HG02884 (cell line): Measurements from ENCODE around the gene UTY.

Experiments
- ATAC-seq: cut with Tn5 transposase; IDR thresholded peaks from one replicate; pipeline ENCODE4 v1.9.1; 2021; ENCODE audit warnings: mild to moderate bottlenecking, moderate library complexity; ENCODE audit not compliant: unreplicated experiment

Gene UTY

DNA sequence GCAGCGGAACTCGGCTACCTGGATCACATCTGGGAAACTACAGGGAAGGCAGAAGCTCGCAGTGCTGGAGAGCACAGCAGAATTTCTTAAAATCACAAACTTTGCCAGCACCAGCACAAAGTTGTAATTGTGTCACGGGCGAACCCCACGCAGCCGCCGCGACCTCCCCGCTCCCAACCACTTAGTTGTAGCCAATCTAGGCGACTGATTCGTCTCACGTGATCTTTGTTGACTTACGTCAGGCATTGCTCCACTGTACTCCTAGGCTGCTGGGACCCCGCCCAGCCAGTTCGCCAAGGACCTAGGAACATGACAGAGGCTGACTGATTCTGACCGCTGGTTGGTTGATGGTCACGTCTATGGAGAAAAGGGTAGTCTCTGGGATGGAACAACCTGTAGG is at the start of gene UTY:
Gene UTY (minus strand): TSS at position 206 of the 400 bp plus-strand sequence. CDS start 368 bp downstream, outside the sequence.
- ATAC-seq: peak; percentile 94

DNA sequence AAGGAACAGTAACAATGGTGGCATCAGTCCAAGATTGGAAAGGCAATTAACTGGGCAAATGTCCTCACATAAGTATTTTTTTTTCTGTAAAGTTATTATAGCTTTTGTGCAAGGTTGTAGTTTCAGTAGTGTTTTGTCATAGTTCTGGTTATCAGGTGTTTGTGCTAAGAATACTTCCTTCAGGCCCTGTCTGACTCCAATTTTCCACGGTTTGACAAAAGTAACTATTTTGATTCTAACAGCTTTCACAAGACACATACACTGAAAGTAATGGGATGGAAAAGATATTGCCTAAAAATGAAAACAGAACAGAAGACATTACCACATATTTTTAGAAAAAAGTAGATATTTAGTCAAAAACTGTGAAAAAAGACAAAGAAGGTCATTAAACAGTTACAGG is 40.6 kb upstream of the UTY start:
- no peak for ATAC-seq

DNA sequence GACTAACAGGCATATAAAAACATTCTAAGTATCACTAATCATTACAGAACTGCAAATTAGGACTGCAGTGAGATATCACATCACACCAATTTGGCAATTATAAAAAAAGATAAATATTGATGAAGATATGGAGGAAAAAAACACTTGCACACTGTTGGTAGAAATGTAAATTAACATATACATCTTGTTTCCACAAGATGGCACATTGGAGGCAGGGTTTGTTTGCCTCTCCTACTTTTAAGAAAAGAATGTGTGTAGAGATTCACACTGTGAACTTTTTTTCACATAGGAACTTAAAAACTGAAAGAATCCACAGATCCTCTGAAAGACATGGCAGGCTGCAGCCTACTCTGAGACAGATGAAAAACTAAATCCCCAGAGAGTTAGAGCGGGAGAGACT is 21.4 kb upstream of the UTY start:
- no peak for ATAC-seq

DNA sequence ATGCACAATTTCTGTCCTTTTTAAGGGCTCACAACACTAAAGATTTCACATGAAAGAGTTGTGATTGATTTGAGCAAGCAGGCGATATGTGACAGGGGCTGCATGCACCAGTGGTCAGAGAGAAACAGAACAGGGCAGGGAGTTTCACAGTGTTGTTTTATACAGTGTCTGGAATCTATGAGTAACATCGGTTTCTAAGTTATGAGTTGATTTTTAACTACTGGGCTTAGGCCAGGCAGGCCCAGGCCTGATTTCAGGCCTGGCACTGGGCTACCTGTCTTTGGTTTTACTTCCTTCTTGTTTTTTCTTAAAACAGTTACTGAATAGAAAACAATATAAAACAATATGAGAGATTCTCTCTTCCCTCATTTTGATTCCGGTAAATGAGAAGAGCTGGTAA is 13.9 kb upstream of the UTY start:
- no peak for ATAC-seq

DNA sequence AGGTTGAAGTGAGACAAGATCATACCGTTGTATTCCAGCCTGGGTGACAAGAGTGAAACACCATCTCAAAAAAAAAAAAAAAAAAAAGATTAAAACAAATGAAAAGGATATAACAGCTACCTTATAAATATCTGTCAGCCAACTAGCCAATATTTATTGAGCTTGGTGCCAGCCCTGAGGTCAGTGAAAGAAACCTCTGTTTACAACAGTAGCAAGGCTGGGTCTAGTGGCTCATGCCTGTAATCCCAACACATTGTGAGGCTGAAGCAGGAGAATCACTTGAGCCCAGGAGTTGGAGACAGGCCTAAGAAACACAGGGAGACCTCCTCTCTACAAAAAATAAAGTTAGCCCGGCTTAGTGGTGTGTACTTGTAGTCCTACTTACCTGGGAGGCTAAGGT is 12.6 kb upstream of the UTY start:
- ATAC-seq: no peak

DNA sequence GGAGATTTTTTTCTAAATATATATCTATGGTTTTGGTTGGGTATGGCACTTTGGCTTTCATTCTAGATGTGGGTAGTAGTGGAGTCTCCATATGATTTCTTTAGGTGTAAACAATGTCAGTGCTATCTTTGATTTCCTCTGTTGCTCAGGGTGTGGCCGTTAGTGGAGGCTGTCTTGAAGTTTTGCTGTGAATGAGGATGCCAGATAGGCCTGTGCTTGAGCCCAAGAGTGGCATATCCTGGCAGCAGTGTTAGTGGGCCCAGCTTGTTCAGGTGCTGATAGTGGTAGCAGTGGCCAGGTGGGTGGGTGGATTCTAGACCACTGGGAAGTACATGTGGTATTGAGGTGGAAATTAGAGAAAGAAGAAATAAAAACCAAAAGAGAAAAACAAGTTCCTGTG is 8.9 kb upstream of the UTY start:
- ATAC-seq: no peak

DNA sequence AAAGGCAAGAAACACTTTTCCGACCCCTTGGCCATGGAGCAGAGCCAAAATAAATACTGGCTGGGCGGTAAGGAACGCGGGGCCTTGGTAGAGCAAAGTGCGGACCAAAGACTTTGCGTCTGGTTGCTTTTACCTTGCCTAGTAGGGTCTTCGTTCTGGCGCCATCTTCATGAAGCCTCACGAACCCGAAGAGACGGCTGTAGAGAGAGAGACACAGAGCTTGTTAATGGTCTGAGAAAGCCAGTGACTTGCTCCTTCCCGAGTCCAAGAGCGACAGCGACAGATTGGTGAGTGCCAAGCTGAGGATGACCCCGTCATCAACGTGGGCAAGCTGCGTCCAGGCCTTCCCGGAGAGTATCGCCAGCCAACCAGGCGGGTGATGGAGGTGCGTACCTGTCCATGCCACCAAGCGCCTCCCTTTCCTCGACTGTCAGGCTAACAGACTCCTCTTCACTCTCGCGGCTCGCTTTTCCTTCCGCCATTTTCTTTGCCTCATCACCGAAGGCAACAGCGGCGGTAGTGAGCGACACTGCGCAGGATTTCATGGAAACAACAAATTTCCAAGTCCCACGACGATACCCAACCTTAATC is 617 bp downstream of the UTY start:
- peak; percentile 26 for ATAC-seq

DNA sequence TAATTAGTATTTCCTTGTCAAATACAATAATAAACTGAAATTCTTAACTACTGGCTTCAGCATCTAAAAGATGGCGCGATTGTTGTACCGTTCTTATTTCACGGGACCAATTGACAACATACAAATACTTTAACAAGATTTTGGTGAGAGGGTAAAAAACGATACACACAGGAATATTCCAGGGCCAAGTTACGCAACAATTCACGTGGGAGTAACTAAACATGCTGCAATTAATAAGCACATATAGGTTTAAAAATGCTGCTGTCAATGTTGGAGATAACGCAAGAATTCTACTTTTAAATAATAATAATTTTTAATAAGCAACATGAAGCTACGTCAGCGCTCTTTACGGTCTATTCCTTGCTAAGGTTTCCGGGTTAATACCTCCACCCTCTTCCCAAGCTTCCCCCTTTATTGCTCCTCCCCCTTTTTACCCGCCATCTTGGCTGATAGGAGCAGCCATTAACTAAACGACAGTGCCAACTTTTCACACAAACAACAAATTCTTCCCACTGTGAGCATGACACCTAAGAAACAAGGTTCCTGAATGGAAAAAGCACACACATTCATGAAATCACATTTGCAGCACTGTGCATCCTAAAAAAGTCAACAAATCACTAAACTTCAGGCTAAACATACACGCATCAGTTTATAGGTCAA is 1.6 kb downstream of the UTY start:
- peak; percentile 36 for ATAC-seq

DNA sequence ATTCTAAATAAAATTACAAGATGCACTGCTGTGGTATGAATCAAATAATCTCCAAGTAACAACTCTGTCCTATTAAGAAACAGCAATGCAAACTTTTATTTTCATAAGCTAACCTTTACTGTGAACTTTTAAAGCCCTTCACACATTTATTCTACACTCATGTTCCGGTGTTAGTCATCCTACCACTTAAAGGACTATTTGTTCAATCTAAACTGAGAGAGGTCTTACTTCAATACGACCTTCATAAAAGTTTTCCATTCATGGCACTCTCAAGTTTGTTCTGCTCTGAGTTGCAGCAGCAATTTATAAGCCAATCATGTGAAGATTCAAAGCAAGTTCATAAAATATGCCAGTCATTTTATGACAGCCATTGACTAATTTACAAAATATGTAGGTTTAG is 4.8 kb downstream of the UTY start:
- ATAC-seq: no peak

DNA sequence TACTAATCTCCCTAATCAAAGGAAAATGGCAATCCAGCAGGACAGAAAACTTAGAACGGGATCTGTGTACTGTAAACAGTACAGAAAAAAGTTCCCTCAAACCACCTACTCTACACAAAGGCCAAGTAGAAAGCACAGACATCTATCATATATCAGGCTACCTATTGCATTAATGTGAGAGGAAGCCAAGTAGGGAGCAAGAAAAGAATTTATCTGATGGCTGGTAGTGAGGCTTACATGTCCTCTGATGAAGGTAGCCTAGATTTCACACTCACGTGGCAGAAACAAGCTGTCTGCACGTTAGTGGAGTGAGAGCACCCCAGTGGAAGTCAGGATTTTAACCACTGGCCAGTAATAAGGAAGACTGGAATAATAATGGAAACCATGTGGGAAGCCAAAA is 28.3 kb downstream of the UTY start:
- ATAC-seq: no peak

DNA sequence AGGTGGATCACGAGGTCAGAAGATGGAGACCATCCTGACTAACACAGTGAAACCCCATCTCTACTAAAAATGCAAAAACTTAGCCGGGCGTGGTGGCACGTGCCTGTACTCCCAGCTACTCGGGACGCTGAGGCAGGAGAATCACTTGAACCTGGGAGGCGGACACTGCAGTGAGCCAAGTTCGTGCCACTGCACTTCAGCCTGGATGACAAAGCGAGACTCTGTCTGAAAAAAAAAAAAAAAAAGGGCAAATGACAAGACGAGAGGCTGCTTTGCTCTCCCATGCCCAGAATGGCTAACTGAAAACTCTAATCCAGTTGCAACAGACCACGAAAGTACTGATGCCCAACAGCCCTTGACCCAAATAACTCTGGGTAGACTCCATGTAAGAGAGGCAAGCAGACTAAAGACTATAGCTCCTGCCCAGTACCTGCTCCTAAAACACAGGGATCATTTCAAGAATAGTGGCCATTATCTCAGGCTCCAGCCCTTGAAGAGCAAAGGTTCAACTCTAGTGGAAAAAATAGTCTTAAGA is 29.2 kb downstream of the UTY start:
- ATAC-seq: no peak

DNA sequence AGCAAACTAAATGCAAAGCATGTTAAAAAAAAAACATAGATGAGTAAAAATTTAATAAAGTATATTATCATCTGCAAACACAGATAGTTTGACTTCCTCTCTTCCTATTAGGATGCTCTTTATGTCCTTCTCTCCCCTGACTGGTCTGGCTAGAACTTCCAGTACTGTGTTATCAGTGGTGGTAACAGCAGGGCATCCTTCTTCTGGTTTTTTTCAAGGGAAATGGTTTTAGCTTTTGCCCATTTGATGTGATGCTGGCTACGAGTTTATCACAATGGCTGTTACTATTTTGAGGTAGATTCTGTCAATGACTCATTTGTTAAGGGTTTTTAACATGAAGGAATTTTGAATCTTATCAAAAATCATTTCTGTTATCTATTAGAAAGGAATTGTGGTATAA is 34.3 kb downstream of the UTY start:
- no peak for ATAC-seq

DNA sequence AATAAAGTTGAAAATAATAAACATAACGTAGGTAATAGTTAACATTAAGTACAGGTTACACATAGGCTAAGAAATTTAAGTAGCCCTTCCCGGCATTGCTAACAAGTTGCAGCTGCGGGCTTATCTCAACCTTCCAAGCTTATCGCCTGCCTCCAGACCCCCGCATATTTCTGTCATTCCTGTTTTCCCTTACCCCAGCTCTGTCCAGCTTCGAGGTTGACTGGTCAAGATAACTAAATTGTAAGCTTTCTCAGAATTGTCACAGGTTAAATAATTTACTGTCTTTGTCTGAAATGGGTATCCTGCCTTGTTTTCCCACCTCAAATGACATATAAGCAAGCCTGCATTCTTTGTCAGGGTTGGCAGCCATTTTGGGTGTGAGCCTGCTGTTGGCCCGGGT is 36.7 kb downstream of the UTY start:
- no peak for ATAC-seq

DNA sequence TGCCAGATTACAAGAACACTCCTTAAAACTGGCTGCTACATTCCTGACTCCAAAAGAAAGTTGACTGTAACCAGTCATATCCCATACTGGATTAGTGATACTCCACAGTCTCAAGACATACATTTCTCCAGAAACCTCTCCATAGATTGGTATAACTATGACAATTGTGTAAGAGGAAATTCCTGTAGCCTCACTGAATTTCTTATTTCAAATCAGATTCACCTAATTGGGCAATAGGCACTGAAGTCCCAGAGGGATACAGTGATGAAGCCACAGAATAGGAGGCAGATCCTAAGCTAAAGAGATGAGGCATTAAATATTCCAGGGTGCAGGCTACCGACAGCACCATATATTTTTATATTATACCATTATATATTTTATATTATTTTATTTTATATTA is 39.0 kb downstream of the UTY start:
- no peak for ATAC-seq

DNA sequence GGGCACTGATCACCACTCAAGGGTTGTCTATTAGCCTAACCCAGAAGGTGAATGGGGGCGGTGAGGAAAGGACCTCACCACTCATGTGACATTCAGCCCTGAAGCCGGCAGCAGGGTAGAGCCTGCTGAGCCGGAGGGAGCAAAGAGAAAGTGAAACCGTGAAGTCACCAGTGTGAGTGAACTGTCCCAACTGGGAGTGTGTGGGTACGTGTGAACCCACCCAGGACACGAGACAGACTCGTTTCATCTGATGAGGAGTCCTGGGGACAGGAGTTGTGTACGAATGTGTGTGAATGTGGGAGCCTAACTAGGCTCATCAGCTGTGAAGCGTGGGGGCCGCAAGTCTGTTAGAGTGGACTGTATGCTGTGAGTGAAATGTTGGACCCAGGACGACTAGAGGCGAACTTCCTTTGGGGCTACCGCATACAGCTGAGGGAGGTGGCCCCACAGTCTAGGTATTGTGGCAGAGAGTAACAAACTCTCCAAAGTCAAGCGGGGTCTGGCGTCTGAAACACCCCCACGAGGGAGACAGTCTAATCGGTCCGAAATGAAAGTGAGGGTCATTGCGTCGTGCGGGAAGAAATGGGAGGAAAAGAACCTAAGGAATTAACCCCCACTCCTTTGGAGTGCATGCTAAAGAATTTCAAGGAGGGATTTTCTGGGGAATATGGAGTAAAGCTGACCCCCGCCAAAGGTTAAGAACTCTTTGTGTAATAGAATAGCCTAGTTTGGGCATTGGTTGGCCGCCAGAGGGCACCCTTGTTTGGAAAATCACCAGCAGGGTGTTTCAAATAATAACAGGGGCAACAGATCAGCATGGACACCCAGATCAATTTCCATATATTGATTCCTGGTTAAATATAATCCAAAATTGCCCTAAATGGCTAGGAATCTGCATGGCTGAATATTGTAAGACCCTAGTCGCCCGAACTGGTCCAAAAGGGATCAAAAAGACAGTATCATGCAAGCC is 43.6 kb downstream of the UTY start:
- ATAC-seq: no peak

DNA sequence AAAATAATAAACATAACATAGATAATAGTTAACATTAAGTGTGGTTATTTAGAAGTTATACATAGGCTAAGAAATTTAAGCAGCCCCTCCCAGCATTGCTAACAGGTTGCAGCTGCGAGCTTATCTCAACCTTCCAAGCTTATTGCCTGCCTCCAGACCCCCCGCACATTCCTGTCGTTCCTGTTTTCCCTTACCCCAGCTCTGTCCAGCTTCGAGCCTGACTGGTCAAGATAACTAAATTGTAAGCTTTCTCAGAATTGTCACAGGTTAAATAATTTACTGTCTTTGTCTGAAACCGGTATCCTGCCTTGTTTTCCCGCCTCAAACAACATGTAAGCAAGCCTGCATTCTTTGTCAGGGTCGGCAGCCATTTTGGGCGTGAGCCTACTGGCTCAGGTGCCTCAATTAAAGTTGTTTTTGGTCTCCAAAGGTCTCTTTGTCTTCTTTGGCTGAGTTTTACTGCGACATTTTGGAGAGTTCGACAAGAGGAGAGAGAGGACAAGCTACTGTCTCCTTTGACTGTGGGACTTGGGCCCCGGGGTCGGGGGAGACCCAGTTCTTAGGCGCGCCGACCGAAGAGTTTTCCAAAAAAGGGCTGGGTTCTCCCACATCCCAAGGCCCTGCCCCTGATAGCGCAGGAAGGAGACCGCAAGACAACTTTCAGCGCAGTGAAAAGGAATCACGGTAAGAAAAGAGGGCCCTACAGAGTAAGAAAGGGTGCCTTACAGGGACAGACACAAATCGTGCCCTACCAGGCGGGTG is 44.4 kb downstream of the UTY start:
- ATAC-seq: no peak

DNA sequence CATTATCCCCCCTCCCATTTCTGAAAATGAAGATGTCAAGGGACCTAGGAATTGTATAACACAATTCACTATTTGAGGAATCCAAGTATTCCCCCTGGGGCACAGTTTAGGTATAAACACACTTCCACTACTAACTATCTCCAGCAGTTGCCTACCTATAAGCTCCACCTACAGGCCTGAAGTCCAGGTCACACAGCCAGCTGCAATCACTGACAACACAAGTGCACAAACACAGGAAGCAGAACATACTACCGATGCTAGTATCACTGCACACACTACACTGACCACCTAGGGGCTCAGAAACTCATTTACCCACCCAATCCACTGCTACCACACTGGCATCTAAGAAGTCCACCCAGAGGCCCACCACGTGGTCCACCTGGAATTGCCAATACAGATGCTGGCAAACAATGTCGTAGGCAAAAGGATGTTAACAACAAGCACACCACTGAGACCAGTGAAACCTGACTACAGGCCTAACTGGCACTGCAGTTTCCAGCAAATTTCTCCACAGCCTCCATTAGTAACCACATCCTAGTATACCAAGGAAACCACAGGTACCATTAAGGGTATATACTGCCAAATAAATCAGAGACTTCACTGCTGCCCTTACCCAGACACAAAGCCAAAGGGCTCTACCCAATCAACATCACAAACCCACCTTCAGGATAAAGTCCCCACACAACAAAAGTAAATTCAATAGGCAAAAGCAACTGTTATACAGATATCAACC is 47.4 kb downstream of the UTY start:
- ATAC-seq: no peak

DNA sequence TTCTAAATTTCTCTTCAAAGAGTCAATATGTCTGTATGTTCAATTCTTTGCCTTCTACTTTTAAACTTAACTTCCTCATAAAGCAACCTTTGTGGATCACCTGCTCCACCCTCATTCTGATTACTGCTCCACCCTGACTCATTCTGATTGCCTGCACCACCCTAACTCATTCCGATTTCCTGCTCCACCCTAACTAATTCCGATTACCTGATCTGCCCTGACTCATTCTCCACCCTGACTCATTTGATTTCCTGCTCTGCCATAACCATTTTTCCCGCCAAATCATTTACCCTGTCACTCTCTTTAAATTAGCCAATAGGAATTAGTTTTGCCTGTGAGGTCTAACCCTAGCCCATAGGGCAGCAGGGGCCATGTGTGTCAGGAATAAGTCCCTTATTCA is 50.3 kb downstream of the UTY start:
- ATAC-seq: no peak

DNA sequence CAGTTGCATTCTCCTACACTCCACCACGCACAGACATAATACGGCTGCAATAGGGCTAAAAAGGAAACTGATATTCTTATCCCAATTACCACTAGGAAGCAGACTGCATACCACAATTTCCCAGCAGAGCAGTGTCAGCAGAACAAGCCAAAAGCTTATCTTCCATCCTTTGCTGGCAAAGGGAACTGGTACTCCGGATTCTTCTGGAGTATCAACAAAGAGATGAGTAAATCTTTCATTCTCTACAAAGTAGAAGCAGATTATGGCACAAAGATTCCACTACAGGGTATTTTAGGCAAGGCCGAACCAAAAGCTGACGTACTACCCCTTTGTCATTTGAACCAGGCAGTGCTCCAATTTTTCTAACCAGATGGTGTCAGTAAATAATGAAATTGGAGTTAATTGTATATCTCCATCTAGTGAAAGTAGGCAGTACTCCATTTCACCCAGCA is 56.5 kb downstream of the UTY start:
- no peak for ATAC-seq
